Heart left ventricle (tissue), 13 donors: ENCODE data around the gene ZGPAT.

Experiments
- POLR2A ChIP-seq, 2 donors: fragments of 450-650 bp; IDR thresholded peaks; one replicate each; pipeline ENCODE4 v1.6.1; 2017; ENCODE audit warnings: antibody characterized with exemption in 2 of 2, mild to moderate bottlenecking in 2 of 2, moderate library complexity in 2 of 2
- TF ChIP-seq, protein P1 (sequence below), 12 donors: fragments of 200-600 bp; sonication (generic) in 4 of 12; IDR thresholded peaks; one replicate each; pipeline versions ENCODE4 v1.5.0 to v1.8.0; 2018 to 2022; ENCODE audit warnings: antibody characterized with exemption in 12 of 12, mild to moderate bottlenecking in 5 of 12
- donor health status: ischemic (EF 13 %, LVEDD 7.1; RV severe dilation, severe dysfunction).
- donor health status: DM: no; HTN: yes; CAD: no.
- donor health status: DM: no; HTN: no; CAD: no.
- donor health status: ischemic (EF 25% LVEDD 6.9; RV normal size, moderate dysfunction).
- donor health status: ischemic (EF 25% LVEDD 5.7; RV mildly dilated, moderate dysfunction).
- donor health status: ischemic (EF 35%, LVEDD 5.7; RV mildly dilated, moderate dysfunction).
- donor health status: nonischemic (EF 11% LVEDD 7.7; RV severe dilation, severe dysfunction).
- donor health status: DM: yes; HTN: yes; CAD: no.
- donor health status: PGD.
- donor health status: ischemic (EF 29% LVEDD 5.4; RV normal size, mild dysfunction).
- donor health status: nonischemic (EF 23%, LVEDD 6.1; RV moderate dilation, normal function).

- TF ChIP-seq, protein P1, sequence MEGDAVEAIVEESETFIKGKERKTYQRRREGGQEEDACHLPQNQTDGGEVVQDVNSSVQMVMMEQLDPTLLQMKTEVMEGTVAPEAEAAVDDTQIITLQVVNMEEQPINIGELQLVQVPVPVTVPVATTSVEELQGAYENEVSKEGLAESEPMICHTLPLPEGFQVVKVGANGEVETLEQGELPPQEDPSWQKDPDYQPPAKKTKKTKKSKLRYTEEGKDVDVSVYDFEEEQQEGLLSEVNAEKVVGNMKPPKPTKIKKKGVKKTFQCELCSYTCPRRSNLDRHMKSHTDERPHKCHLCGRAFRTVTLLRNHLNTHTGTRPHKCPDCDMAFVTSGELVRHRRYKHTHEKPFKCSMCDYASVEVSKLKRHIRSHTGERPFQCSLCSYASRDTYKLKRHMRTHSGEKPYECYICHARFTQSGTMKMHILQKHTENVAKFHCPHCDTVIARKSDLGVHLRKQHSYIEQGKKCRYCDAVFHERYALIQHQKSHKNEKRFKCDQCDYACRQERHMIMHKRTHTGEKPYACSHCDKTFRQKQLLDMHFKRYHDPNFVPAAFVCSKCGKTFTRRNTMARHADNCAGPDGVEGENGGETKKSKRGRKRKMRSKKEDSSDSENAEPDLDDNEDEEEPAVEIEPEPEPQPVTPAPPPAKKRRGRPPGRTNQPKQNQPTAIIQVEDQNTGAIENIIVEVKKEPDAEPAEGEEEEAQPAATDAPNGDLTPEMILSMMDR (IDR thresholded peaks at IDR 0.05), result no peak
- TF ChIP-seq POLR2A (IDR thresholded peaks at IDR 0.05), result no peak
These were observed 30.9 kb downstream of the ZGPAT start for GRCh38 chr20:63738687-63739129.
